CD4-positive, alpha-beta T cell treated with Interleukin-1 beta for 1 hour (primary cell): ENCODE data around the gene RNU5B-1.
"Not testable (repeated sequence)": the region's sequence is repeated elsewhere in the genome, so short reads cannot be mapped to it uniquely, and the experiment has no call there.

Source experiments
- DNase-seq, 2 donors: peaks; one replicate each; pipeline ENCODE4 v3.0.0-alpha.2; 2020 to 2022

The RNU5B-1 gene

DNA sequence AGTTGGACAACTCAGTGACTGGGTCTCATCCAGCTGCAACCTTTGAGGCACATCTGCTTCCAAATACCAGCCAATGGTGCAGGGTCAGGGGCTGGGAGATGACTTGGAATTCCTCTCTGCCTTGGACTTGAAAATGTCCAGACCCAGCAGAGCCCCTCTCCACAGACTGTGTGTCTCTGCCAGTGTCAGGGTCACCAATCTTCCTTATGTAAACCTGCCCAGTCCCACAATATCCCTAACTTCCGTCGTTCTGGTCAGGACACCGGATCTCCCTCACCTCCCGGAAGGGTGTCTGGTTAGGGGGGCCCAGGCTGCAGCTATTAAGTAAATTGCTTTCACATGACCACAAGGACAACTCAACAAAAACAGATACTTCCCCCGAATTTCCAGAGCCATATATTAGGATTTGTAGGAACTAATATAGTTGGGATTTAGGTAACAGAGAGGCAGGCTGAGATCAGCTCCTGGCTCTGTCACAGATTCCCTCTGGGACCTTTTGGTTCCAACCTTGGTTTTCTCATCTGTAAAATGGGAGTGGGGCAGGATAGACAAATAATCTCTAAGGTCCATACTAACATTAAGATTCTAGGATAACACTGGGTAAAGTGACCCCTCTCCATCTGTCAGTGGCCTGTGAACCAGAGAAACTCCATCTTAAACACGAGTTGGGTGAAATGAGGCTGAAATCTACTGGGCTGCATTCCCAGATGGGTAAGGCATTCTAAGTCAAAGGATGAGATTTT is 42.5 kb downstream of the RNU5B-1 start:
- DNase-seq, result no peak

DNA sequence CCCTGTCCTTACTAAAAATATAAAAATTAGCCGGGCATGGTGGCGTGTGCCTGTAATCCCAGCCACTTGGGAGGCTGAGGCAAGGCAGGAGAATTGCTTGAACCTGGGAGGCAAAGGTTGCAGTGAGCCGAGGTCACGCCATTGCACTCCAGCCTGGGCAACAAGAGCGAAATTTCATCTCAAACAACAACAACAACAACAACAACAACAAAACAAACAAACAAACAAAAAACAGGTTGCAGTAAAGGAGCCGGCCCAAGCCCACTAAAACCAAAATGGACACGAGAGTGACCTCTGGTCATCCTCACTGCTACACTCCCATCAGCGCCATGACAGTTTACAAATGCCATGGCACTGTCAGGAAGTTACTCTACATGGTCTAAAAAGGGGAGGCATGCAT is 43.3 kb downstream of the RNU5B-1 start:
- DNase-seq, result not testable (repeated sequence)

DNA sequence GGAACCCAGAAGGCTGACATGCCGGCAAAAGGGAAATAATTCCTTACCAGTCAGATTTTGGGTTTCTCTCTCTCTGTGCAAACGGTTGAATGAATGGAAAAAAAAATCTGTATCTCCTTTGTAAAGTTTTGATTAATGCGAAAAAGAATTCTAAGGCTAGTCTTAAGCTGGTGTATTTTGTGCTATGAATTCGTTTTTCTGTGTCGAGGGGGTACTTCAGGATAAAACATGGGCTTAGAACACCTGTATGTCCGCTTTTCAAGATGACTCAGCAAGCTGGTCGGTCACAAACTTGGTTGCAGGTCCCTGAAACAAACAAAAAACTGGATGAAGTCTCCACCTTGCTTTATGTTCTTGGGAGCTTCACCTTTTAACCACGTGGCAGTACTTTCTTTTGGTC is 44.9 kb downstream of the RNU5B-1 start:
- DNase-seq, result no peak

DNA sequence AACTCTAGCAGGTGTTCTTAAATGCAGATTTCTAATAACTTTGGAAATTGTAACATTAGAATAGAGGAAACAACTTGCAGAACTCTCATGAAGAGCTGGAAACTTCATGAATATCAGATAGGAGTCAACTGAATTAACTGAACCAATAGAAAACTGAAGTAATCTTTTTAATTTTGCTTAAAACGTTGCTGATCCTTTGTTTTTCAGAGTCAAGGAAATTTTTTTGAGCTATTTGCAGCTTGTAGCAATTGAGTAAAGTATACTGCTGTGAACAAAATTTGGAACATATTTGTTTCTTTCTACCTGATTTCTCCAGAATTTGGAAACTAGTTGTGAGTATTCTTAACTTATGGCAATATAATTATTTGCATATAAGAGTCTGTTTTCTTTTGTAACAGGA is 47.5 kb downstream of the RNU5B-1 start:
- DNase-seq, result not testable (repeated sequence)
